Smooth muscle cell (in vitro differentiated cells): ENCODE results near the gene HNRNPH2. TPM values are rescaled to one million over a fixed set of nuclear protein-coding genes. Genes with fewer than 3 reads are reported as not detected.
A peak's percentile ranks its signal among the peaks of the same experiment; 100 is the strongest.

Experiments used
- DNase-seq: peaks from one replicate; lab custom pipeline; 2025; ENCODE audit not compliant: unreplicated experiment; lab: John Stamatoyannopoulos, UW
- H2AFZ ChIP-seq: fragments of 200-600 bp; sonication (generic); 2 replicates; pipeline ENCODE4 v1.6.0; 2016; ENCODE audit warnings: antibody characterized with exemption, low read depth, mild to moderate bottlenecking
- H3F3A ChIP-seq: fragments of 200-600 bp; sonication (generic); 2 replicates; pipeline ENCODE4 v1.6.0; 2017; ENCODE audit warnings: antibody characterized with exemption, low read depth
- H3K27ac ChIP-seq: fragments of 200-600 bp; sonication (generic); 2 replicates; pipeline ENCODE4 v1.5.1; 2016; ENCODE audit warnings: low read depth, mild to moderate bottlenecking
- H3K27me3 ChIP-seq: fragments of 200-600 bp; sonication (generic); 2 replicates; pipeline ENCODE4 v1.6.1; 2016; ENCODE audit warnings: low read depth, mild to moderate bottlenecking
- H3K36me3 ChIP-seq: fragments of 200-600 bp; sonication (generic); 2 replicates; pipeline ENCODE4 v1.5.1; 2016; ENCODE audit warnings: low read depth
- H3K4me1 ChIP-seq: fragments of 200-600 bp; sonication (generic); 2 replicates; pipeline ENCODE4 v1.5.1; 2016; ENCODE audit warnings: low read depth
- H3K4me2 ChIP-seq: fragments of 200-600 bp; sonication (generic); 2 replicates; pipeline ENCODE4 v1.6.0; 2016; ENCODE audit warnings: mild to moderate bottlenecking
- H3K4me3 ChIP-seq: fragments of 200-600 bp; sonication (generic); 2 replicates; pipeline ENCODE4 v1.5.1; 2016; ENCODE audit warnings: mild to moderate bottlenecking
- H3K79me2 ChIP-seq: fragments of 200-600 bp; sonication (generic); 2 replicates; pipeline ENCODE4 v1.6.0; 2016; ENCODE audit warnings: low read depth, mild to moderate bottlenecking
- H3K9ac ChIP-seq: fragments of 200-600 bp; sonication (generic); 2 replicates; pipeline ENCODE4 v1.6.0; 2016; ENCODE audit warnings: low read depth
- H3K9me3 ChIP-seq: fragments of 200-600 bp; sonication (generic); replicated peaks from 2 replicates; pipeline ENCODE4 v1.5.1; 2016; ENCODE audit warnings: low read depth
- H4K20me1 ChIP-seq: fragments of 200-600 bp; sonication (generic); 2 replicates; pipeline ENCODE4 v1.6.0; 2016; ENCODE audit warnings: low read depth
- WGBS: methylation state at CpG from one replicate; pipeline ENCODE4 v1.1.7; 2016; ENCODE audit warnings: low lambda C conversion rate; 5-methylcytosine and 5-hydroxymethylcytosine counted together
- polyA plus RNA-seq: library from polyadenylated mRNA; unstranded; fragments of >200 nt; fragmentation: Nextera tagmentation; extraction: Ambion mirVana; gene quantifications from 2 replicates; pipeline ENCODE4 v1.2.1, GENCODE V29; 2016
- total RNA-seq: library from RNA; depleted of rRNA; stranded (reverse); fragments of >200 nt; gene quantifications from 2 replicates; pipeline ENCODE4 v1.2.3, GENCODE V29; 2014
- TF ChIP-seq, protein P1 (sequence below): fragments of 200-600 bp; sonication (generic); IDR thresholded peaks from 2 replicates; pipeline ENCODE4 v1.5.1; 2017; ENCODE audit warnings: borderline replicate concordance, mild to moderate bottlenecking, antibody characterized with exemption; ENCODE audit not compliant: insufficient read depth, poor library complexity, severe bottlenecking

The HNRNPH2 gene
- total and polyA plus RNA-seq, 2 experiments from 2014 or later, result 56.4 to 79.9 TPM

DNA sequence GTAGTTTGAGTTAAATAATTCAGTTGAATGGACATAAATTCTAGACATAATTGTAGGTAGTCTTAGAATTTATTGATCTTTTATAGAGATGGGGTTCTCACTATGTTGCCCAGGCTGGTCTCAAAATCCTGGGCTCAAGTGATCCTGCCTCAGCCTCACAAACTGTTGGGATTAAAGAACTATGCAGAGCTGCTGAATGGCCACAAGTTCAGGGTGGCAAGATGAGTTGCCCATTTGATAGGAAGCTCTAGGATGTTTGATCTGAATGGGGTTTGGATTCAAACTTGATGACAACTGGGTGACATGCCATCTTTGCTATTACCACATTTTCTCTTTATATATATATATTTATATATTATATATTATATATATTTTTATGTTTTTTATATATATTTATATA is 13.7 kb upstream of the HNRNPH2 start:
- Histone ChIP-seq H3K9me3 (no peaks in the 10 kb centered on the region), H3K4me2 (no peak overlapping the region), H4K20me1 (peaks cover 14% of the 10 kb centered on the region), H3K4me3 (no peak overlapping the region), H3K79me2 (peaks cover 7% of the 10 kb centered on the region), H3K4me1 (no peaks in the 10 kb centered on the region), H2AFZ (no peak overlapping the region), H3K27me3 (no peaks in the 10 kb centered on the region), H3K9ac (no peak overlapping the region), H3K36me3 (no peaks in the 10 kb centered on the region), H3K27ac (peak overlapping the region; percentile 24), H3F3A (no peaks in the 10 kb centered on the region)
- TF ChIP-seq, protein P1, sequence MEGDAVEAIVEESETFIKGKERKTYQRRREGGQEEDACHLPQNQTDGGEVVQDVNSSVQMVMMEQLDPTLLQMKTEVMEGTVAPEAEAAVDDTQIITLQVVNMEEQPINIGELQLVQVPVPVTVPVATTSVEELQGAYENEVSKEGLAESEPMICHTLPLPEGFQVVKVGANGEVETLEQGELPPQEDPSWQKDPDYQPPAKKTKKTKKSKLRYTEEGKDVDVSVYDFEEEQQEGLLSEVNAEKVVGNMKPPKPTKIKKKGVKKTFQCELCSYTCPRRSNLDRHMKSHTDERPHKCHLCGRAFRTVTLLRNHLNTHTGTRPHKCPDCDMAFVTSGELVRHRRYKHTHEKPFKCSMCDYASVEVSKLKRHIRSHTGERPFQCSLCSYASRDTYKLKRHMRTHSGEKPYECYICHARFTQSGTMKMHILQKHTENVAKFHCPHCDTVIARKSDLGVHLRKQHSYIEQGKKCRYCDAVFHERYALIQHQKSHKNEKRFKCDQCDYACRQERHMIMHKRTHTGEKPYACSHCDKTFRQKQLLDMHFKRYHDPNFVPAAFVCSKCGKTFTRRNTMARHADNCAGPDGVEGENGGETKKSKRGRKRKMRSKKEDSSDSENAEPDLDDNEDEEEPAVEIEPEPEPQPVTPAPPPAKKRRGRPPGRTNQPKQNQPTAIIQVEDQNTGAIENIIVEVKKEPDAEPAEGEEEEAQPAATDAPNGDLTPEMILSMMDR, result no peak
- no peak for DNase-seq

DNA sequence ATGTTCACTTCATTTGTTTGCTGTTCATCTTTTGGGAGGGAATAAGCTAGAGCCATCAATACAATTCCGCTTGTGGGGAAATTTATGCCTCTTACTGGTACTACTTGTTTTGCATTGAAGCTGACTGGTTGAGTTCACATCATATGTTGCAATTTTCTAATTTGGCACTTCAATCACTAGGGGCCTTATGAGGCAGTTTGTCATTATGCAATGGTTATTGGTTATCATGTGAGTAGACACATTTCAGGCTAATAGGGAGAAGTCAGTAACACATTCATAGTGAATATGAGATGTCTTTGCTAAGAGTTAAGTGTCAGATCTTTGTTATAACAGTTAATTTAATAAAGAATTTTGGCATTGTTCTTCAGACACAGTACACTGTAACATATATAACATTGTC is 12.2 kb upstream of the HNRNPH2 start:
- Histone ChIP-seq H3K9ac (no peak overlapping the region), H3K27me3 (no peaks in the 10 kb centered on the region), H3F3A (no peaks in the 10 kb centered on the region), H3K4me1 (no peaks in the 10 kb centered on the region), H3K36me3 (no peaks in the 10 kb centered on the region), H3K27ac (no peak overlapping the region), H3K9me3 (no peaks in the 10 kb centered on the region), H4K20me1 (peaks cover 14% of the 10 kb centered on the region), H3K79me2 (peaks cover 7% of the 10 kb centered on the region), H3K4me3 (no peak overlapping the region), H3K4me2 (no peak overlapping the region), H2AFZ (no peak overlapping the region)
- TF ChIP-seq, protein P1, result no peak
- WGBS, result 83% methylated on average over 1 of the region's 1 CpG
- DNase-seq, result no peak

DNA sequence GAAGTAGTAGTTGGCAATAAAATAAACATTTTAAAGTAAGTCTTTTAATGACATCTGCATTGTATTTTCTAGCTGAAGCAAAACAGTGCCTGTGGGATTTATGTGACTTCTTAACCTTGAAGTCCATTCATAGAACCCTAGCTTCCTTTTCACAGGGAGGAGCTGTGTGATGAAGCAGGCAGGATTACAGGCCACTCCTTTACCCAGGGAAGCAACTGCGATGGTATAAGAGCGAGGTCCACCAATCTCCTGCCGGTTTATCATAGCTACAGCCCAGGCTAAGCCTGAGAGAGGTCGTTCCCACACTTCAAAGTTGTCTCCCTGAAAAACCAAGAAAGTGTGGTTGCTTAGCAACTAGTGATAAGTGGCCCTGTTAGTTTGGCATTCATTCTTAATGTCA is 10.2 kb upstream of the HNRNPH2 start:
- H4K20me1 ChIP-seq, result peaks cover 10% of the 10 kb centered on the region
- no peak overlapping the region for H3K9ac ChIP-seq
- no peaks in the 10 kb centered on the region for H3F3A ChIP-seq
- H3K4me3 ChIP-seq, result no peak overlapping the region
- H3K27ac ChIP-seq, result peak overlapping the region; percentile 35
- no peaks in the 10 kb centered on the region for H3K4me1 ChIP-seq
- H3K79me2 ChIP-seq, result no peaks in the 10 kb centered on the region
- TF ChIP-seq, protein P1, result no peak
- no peaks in the 10 kb centered on the region for H3K27me3 ChIP-seq
- H3K9me3 ChIP-seq, result no peaks in the 10 kb centered on the region
- WGBS, result 60% methylated on average over 4 of the region's 4 CpGs
- no peak overlapping the region for H3K4me2 ChIP-seq
- H2AFZ ChIP-seq, result no peak overlapping the region
- H3K36me3 ChIP-seq, result no peaks in the 10 kb centered on the region
- DNase-seq, result no peak

DNA sequence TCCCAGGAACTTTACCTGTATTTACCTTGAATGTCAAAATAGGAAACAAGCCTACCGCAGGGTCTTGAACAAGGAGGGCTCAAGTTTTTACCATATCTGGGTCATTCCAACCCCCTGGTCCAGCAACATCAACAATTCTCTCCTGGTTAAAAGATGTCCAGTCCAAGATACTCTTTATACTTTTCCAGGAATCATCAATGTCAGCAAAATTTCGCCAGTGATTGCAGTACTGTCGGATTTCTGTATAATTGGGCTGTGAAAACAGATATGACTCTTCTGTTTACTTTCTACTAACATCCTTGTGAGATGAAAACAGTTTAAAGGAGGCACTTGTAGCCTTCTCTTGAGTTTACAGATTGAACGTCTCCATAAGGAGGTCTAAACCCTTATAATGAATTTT is 9.3 kb upstream of the HNRNPH2 start:
- DNase-seq, result no peak
- no peak overlapping the region for H3K4me3 ChIP-seq
- H3K4me1 ChIP-seq, result no peaks in the 10 kb centered on the region
- H3K4me2 ChIP-seq, result no peak overlapping the region
- no peaks in the 10 kb centered on the region for H3F3A ChIP-seq
- no peaks in the 10 kb centered on the region for H3K79me2 ChIP-seq
- H3K9ac ChIP-seq, result no peak overlapping the region
- TF ChIP-seq, protein P1, result no peak
- no peaks in the 10 kb centered on the region for H3K36me3 ChIP-seq
- H4K20me1 ChIP-seq, result peaks cover 10% of the 10 kb centered on the region
- no peaks in the 10 kb centered on the region for H3K27me3 ChIP-seq
- no peak overlapping the region for H3K27ac ChIP-seq
- H2AFZ ChIP-seq, result no peak overlapping the region
- WGBS, result 82% methylated on average over 4 of the region's 4 CpGs
- H3K9me3 ChIP-seq, result no peaks in the 10 kb centered on the region
